ENCODE measurements around the gene CRADD.

- TF ChIP-seq REST (IDR thresholded peaks at IDR 0.05; ENCODE audit: low read depth, low read length) (no peak), CTCF (IDR thresholded peaks at IDR 0.05) (no peak), RXRA (IDR thresholded peaks at IDR 0.05; ENCODE audit: borderline replicate concordance, low read depth) (no peak), YY1 (IDR thresholded peaks at IDR 0.05; ENCODE audit: low read depth) (no peak), RAD21 (IDR thresholded peaks at IDR 0.05; ENCODE audit: low read length) (no peak), IRF3 (IDR thresholded peaks at IDR 0.05; ENCODE audit: low read depth, low read length) (no peak), FOSL2 (IDR thresholded peaks at IDR 0.05; ENCODE audit: borderline replicate concordance, low read depth) (no peak), POLR2AphosphoS5 (IDR thresholded peaks at IDR 0.05; ENCODE audit: low read depth, low read length) (no peak)
Observed at GRCh38 chr12:93825931-93826555, 148.9 kb downstream of the CRADD start.
